ENCODE measurements around the gene SRSF1. TPM values are rescaled to one million over a fixed set of nuclear protein-coding genes. Genes with fewer than 3 reads are reported as not detected.
A peak's percentile ranks its signal among the peaks of the same experiment; 100 is the strongest.

Gene SRSF1, protein sequence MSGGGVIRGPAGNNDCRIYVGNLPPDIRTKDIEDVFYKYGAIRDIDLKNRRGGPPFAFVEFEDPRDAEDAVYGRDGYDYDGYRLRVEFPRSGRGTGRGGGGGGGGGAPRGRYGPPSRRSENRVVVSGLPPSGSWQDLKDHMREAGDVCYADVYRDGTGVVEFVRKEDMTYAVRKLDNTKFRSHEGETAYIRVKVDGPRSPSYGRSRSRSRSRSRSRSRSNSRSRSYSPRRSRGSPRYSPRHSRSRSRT
- 381 and 493 TPM in 2 replicates for total RNA-seq (2022)
- percentile 99 among the genes with signal in this experiment for Bru-seq, nascent RNA
- BruChase-seq, experiment 1, labeled RNA remaining after a 6-hour chase, result percentile 100 among the genes with signal in this experiment
- percentile 100 among the genes with signal in this experiment for BruChase-seq, experiment 2, labeled RNA remaining after a 2-hour chase
- long read RNA-seq, transcript SRSF1-201 (4 exons, 1,513 nt), result major isoform, 346 of 385 reads
- long read RNA-seq, transcript SRSF1-204 (4 exons, 1,720 nt), result minor isoform, 14 of 385 reads
- long read RNA-seq, transcript SRSF1-205 (3 exons, 3,117 nt), result minor isoform, 5 of 385 reads
- long read RNA-seq, partial matches to known transcripts, result 8 of 385 reads
- long read RNA-seq, other reads (novel, unspliced or antisense), result 12 of 385 reads

- peak; percentile 97 for DNase-seq (ENCODE audit: unreplicated experiment)
- ChIA-PET POLR2A (interaction anchor here (0.6 to 3.7 kb wide), 41 partner anchors 11 to 813 kb away, joined by 3 to 53 read pairs (median 5); partner anchors contain the start of genes DYNLL2, MRPS23, MSI2 and SUPT4H1), CTCF (interaction anchor here (0.7 to 1.4 kb wide), 7 partner anchors 60 to 393 kb away, joined by 3 to 5 read pairs (median 4); no protein-coding TSS in a partner anchor)
- no peaks in the 10 kb centered on the region for H3K9me3 Mint-ChIP-seq (ENCODE audit: unreplicated experiment)
- no peaks in the 10 kb centered on the region for H3K27me3 Mint-ChIP-seq (ENCODE audit: insufficient read depth, unreplicated experiment)
- intact Hi-C loops (cut with micrococcal nuclease), result loop anchor here (1.0 kb wide), 2 partner anchors 76 to 106 kb away; partner anchors contain the start of gene DYNLL2
- TF ChIP-seq, protein P1, sequence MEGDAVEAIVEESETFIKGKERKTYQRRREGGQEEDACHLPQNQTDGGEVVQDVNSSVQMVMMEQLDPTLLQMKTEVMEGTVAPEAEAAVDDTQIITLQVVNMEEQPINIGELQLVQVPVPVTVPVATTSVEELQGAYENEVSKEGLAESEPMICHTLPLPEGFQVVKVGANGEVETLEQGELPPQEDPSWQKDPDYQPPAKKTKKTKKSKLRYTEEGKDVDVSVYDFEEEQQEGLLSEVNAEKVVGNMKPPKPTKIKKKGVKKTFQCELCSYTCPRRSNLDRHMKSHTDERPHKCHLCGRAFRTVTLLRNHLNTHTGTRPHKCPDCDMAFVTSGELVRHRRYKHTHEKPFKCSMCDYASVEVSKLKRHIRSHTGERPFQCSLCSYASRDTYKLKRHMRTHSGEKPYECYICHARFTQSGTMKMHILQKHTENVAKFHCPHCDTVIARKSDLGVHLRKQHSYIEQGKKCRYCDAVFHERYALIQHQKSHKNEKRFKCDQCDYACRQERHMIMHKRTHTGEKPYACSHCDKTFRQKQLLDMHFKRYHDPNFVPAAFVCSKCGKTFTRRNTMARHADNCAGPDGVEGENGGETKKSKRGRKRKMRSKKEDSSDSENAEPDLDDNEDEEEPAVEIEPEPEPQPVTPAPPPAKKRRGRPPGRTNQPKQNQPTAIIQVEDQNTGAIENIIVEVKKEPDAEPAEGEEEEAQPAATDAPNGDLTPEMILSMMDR (IDR thresholded peaks at IDR 0.05; ENCODE audit: unreplicated experiment), result no peak
- peaks cover 27% of the 10 kb centered on the region for H3K4me1 Mint-ChIP-seq (ENCODE audit: insufficient read depth, unreplicated experiment)
- peak within 1 kb of the TSS; percentile 99 for H3K4me3 Mint-ChIP-seq (ENCODE audit: unreplicated experiment)
- peak within 1 kb of the TSS; percentile 99 for H3K27ac Mint-ChIP-seq (ENCODE audit: low read depth, unreplicated experiment)
- H3K36me3 Mint-ChIP-seq (ENCODE audit: insufficient read depth, unreplicated experiment), result peaks cover 57% of the 10 kb centered on the region
- BruUV-seq (replicated peaks), result TSS peak; percentile 77
Observed at GRCh38 chr17:58006924-58007780, at the start of gene SRSF1. SRSF1 (minus strand) TSS chr17:58007246; CDS start chr17:58007137, 109 bp downstream.

DNA sequence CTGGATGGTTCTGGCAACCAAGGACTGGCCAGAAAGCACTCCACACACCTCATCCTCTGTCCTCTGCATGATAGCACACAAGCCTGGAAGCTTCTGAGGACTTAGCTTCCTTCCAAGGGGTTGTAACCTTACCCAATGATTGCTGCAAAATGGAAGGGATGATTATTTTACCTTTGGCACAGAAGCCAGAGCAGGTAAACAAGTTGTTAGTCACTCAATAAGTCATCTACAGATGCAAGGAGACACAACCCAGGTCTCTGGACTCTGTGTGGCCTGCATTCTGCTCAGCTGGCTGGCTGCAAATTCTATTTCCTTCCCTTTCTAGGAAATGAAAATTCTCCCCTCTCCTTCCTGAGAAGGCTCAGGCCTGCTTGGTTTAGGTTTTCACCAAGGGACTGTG lies 49.4 kb upstream of the SRSF1 start:
- no TSS peak for BruUV-seq (replicated peaks)
- TF ChIP-seq, protein P1 (IDR thresholded peaks at IDR 0.05; ENCODE audit: unreplicated experiment), result no peak
- intact Hi-C loops (cut with micrococcal nuclease), result no loop called here
- H3K27me3 Mint-ChIP-seq (ENCODE audit: insufficient read depth, unreplicated experiment), result peaks cover 78% of the 10 kb centered on the region
- H3K27ac Mint-ChIP-seq (ENCODE audit: low read depth, unreplicated experiment), result no peak overlapping the region
- no peak for DNase-seq (ENCODE audit: unreplicated experiment)
- H3K4me3 Mint-ChIP-seq (ENCODE audit: unreplicated experiment), result no peak overlapping the region
- H3K9me3 Mint-ChIP-seq (ENCODE audit: unreplicated experiment), result no peaks in the 10 kb centered on the region
- CTCF ChIA-PET, result no interaction called here
- no peaks in the 10 kb centered on the region for H3K4me1 Mint-ChIP-seq (ENCODE audit: insufficient read depth, unreplicated experiment)
- no peaks in the 10 kb centered on the region for H3K36me3 Mint-ChIP-seq (ENCODE audit: insufficient read depth, unreplicated experiment)
- POLR2A ChIA-PET, result interaction anchor here (0.6 to 1.2 kb wide), 2 partner anchors 13 to 972 kb away, joined by 3 to 4 read pairs; no protein-coding TSS in a partner anchor

GRCh38 chr17:58054641-58055040 lies 47.6 kb upstream of the SRSF1 start:
- Mint-ChIP-seq H3K9me3 (ENCODE audit: unreplicated experiment) (no peaks in the 10 kb centered on the region), H3K27ac (ENCODE audit: low read depth, unreplicated experiment) (no peak overlapping the region), H3K4me3 (ENCODE audit: unreplicated experiment) (no peak overlapping the region), H3K27me3 (ENCODE audit: insufficient read depth, unreplicated experiment) (peaks cover 69% of the 10 kb centered on the region), H3K36me3 (ENCODE audit: insufficient read depth, unreplicated experiment) (no peaks in the 10 kb centered on the region), H3K4me1 (ENCODE audit: insufficient read depth, unreplicated experiment) (no peaks in the 10 kb centered on the region)
- TF ChIP-seq, protein P1 (IDR thresholded peaks at IDR 0.05; ENCODE audit: unreplicated experiment), result no peak
- POLR2A ChIA-PET, result no interaction called here
- BruUV-seq (replicated peaks), result no TSS peak
- DNase-seq (ENCODE audit: unreplicated experiment), result no peak
- CTCF ChIA-PET, result no interaction called here
- intact Hi-C loops (cut with micrococcal nuclease), result no loop called here
